PFSK-1 (cell line): ENCODE results near the gene EMC1.

Experiments
- FOXP2 ChIP-seq: optimal IDR thresholded peaks from 2 replicates; pipeline ENCODE3; 2011; ENCODE audit warnings: borderline replicate concordance, control low read depth, inconsistent platforms; ENCODE audit not compliant: insufficient read depth; ENCODE audit errors: extremely low read length, extremely low read depth
- POLR2AphosphoS5 ChIP-seq: IDR thresholded peaks from 2 replicates; pipeline ENCODE4 v1.6.1; 2012; ENCODE audit warnings: low read depth, mild to moderate bottlenecking, control low read depth, low read length, moderate library complexity
- SIN3A ChIP-seq: IDR thresholded peaks from 2 replicates; pipeline ENCODE4 v1.6.1; 2012; ENCODE audit warnings: mild to moderate bottlenecking, low read length, moderate library complexity, borderline replicate concordance; ENCODE audit not compliant: insufficient read depth
- TAF1 ChIP-seq: IDR thresholded peaks from 2 replicates; pipeline ENCODE4 v1.6.1; 2012; ENCODE audit warnings: low read length, control low read depth, borderline replicate concordance; ENCODE audit not compliant: insufficient read depth
- TF ChIP-seq, protein P1 (sequence below), 2 experiments: IDR thresholded peaks; 2 replicates each; pipeline versions ENCODE4 v1.6.1 to v1.8.0; 2011 to 2012; ENCODE audit warnings: low read depth in 2 of 2, low read length in 2 of 2, control low read depth in 1 of 2, inconsistent platforms in 1 of 2, mild to moderate bottlenecking in 1 of 2, moderate library complexity in 1 of 2; ENCODE audit not compliant: insufficient read depth in 1 of 2

The EMC1 gene

DNA sequence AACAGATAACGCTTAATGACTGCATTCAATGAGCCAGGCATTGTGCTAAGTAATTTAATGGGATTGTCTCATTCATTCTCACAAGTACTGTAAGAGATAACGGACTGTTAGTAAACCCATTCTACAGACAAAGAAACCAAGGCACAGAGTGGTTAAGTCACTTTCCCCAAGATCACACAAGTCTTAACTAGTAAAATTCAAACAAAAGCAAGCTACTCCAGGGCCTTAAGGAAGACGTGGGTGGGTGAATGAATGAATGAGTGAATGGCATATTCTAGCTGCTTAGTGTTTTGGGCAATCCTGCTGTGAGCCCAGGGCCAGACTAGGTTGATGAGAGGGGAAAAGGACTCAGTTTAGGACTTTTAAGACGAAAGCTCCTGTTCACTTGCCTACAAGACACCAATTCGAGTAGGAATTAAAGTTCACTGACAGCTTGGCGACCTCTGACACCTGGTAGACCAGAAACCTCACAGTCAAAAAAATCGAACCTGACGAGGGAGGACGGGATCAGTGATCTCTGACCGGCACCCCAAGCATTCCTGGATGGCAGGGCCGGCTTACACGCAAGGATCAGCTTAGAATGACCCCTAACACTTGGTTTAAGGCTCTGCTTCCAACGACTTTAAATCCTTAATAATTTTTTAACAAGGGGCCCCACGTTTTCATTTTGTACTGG lies 557 bp downstream of the EMC1 start:
- TF ChIP-seq SIN3A = no peak
- TF ChIP-seq, protein P1, sequence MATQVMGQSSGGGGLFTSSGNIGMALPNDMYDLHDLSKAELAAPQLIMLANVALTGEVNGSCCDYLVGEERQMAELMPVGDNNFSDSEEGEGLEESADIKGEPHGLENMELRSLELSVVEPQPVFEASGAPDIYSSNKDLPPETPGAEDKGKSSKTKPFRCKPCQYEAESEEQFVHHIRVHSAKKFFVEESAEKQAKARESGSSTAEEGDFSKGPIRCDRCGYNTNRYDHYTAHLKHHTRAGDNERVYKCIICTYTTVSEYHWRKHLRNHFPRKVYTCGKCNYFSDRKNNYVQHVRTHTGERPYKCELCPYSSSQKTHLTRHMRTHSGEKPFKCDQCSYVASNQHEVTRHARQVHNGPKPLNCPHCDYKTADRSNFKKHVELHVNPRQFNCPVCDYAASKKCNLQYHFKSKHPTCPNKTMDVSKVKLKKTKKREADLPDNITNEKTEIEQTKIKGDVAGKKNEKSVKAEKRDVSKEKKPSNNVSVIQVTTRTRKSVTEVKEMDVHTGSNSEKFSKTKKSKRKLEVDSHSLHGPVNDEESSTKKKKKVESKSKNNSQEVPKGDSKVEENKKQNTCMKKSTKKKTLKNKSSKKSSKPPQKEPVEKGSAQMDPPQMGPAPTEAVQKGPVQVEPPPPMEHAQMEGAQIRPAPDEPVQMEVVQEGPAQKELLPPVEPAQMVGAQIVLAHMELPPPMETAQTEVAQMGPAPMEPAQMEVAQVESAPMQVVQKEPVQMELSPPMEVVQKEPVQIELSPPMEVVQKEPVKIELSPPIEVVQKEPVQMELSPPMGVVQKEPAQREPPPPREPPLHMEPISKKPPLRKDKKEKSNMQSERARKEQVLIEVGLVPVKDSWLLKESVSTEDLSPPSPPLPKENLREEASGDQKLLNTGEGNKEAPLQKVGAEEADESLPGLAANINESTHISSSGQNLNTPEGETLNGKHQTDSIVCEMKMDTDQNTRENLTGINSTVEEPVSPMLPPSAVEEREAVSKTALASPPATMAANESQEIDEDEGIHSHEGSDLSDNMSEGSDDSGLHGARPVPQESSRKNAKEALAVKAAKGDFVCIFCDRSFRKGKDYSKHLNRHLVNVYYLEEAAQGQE (IDR thresholded peaks at IDR 0.05; ENCODE audit: insufficient read depth in 1 of 2, low read depth in 2 of 2, low read length in 2 of 2) = no peak
- TF ChIP-seq TAF1 = no peak
- no peak for TF ChIP-seq POLR2AphosphoS5
- TF ChIP-seq FOXP2 = no peak

DNA sequence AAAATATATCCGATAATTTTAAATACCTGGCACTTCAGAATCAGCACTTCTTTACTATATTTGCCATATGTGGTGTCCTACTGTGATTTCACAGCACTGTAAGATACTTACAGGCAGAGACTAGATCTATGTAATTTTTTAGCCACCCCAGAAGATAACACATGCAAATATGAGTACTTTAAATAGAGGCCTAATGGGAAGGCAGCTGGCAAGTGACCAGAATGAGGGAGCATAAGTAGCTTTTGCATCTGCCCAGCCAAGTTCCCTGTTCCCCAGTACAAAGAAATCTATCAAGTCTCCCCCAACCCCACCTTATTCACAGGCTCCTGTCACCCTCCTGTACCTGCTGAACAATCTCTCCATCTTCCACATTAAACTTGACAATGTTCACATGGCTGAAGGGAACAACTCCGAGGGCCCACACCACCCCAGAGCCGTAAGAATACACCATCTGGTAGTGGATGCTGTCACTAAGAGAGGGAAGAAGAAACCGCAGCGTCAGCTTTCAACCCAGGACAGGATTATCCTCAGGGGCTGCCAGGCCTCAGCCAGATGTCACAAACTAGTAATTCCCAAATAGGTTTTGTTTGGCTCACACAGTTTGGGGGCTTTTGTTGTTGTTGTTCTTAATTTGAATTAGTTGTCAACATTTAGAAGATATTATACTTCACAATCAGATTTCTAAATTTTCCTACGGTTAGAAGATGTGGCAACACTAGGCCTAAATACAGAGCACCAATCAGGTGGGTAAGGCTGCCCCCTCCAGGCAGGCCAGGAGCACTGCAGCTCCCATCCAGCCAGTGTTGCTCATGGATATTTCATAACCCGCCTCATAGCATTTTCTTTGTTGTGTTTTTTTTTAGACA lies 10.4 kb downstream of the EMC1 start:
- TF ChIP-seq FOXP2 (no peak), POLR2AphosphoS5 (no peak), SIN3A (no peak), TAF1 (no peak)
- TF ChIP-seq, protein P1 (IDR thresholded peaks at IDR 0.05; ENCODE audit: insufficient read depth in 1 of 2, low read depth in 2 of 2, low read length in 2 of 2) = no peak

DNA sequence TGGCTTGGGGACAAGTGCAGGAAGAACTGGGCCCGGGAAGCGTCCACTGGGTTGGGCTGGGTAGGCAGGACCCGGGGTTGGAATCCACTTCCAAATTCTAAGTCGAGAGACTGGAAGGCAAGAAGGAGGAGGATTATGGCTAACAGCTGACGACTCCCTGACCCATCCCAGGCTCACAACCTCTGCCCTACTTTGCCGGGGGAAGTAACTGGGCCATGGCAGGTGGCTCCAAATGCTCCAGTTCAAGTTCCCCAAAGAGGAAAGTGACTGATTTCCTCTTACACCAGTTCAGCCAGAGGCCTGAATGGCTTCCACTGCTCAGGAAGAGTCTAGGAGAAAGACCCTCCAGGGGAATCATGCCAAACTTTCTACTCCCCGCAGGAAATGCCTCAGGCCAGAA lies 11.4 kb downstream of the EMC1 start:
- TF ChIP-seq POLR2AphosphoS5 (no peak), TAF1 (no peak), FOXP2 (no peak), SIN3A (no peak)
- TF ChIP-seq, protein P1 (IDR thresholded peaks at IDR 0.05; ENCODE audit: insufficient read depth in 1 of 2, low read depth in 2 of 2, low read length in 2 of 2) = no peak

DNA sequence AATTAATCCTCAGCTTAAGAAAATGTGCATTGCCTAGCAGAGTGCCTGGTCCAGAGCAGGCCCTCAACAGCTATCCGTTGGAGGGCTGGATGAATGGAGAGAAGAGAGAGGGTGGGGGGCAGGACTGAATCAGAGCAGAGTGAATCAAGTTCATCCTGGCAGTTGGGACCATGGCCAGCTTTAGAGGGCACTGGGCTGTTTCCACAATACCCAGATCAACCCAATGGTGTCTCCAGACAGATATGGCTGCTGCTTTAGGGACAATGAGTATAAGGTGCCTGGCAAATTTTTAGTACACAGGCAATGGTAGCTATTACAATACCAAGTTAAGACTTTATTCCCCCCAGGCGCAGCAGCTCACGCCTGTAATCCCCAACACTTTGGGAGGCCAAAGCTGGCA lies 17.1 kb downstream of the EMC1 start:
- no peak for TF ChIP-seq FOXP2
- TF ChIP-seq SIN3A = no peak
- no peak for TF ChIP-seq POLR2AphosphoS5
- TF ChIP-seq TAF1 = no peak
- TF ChIP-seq, protein P1 (IDR thresholded peaks at IDR 0.05; ENCODE audit: insufficient read depth in 1 of 2, low read depth in 2 of 2, low read length in 2 of 2) = no peak
